Measurements from ENCODE around the gene DLST.
"Not testable (repeated sequence)": the region's sequence is repeated elsewhere in the genome, so short reads cannot be mapped to it uniquely, and the experiment has no call there.

The DLST gene

GRCh38 chr14:74917646-74918081 lies 35.9 kb downstream of the DLST start:
- no peak for DNase-seq (ENCODE audit: low read depth in 2 of 2)

GRCh38 chr14:74918380-74918779 lies 36.7 kb downstream of the DLST start:
- DNase-seq (ENCODE audit: low read depth in 2 of 2) = no peak

GRCh38 chr14:74919421-74920165 lies 37.9 kb downstream of the DLST start:
- DNase-seq (ENCODE audit: low read depth in 2 of 2) = no peak

GRCh38 chr14:74920281-74920680 lies 38.6 kb downstream of the DLST start:
- no peak for DNase-seq (ENCODE audit: low read depth in 2 of 2)

- no peak for DNase-seq (ENCODE audit: low read depth in 2 of 2)
Observed at GRCh38 chr14:74921053-74921620, 39.4 kb downstream of the DLST start.

GRCh38 chr14:74921987-74922751 lies 40.5 kb downstream of the DLST start:
- no peak for DNase-seq (ENCODE audit: low read depth in 2 of 2)

GRCh38 chr14:74922752-74923401 lies 41.2 kb downstream of the DLST start, which contains the start of gene RPS6KL1:
RPS6KL1 (minus strand) TSS chr14:74923260; CDS start chr14:74921541, 1,719 bp downstream.
- peak; percentile 61 to 66 for DNase-seq (ENCODE audit: low read depth in 2 of 2)

GRCh38 chr14:74924061-74924460 lies 42.3 kb downstream of the DLST start:
- DNase-seq (ENCODE audit: low read depth in 2 of 2) = no peak

GRCh38 chr14:74927225-74927624 lies 45.5 kb downstream of the DLST start:
- DNase-seq (ENCODE audit: low read depth in 2 of 2) = no peak

GRCh38 chr14:74929242-74929641 lies 47.5 kb downstream of the DLST start:
- no peak for DNase-seq (ENCODE audit: low read depth in 2 of 2)

GRCh38 chr14:74931744-74932143 lies 50.0 kb downstream of the DLST start:
- not testable (repeated sequence) for DNase-seq (ENCODE audit: low read depth in 2 of 2)

- DNase-seq (ENCODE audit: low read depth in 2 of 2) = no peak
Observed at GRCh38 chr14:74932401-74932901, 50.7 kb downstream of the DLST start.

- not testable (repeated sequence) for DNase-seq (ENCODE audit: low read depth in 2 of 2)
Observed at GRCh38 chr14:74932936-74933335, 51.2 kb downstream of the DLST start.

- DNase-seq (ENCODE audit: low read depth in 2 of 2) = no peak
Observed at GRCh38 chr14:74934041-74934440, 52.3 kb downstream of the DLST start.

- no peak for DNase-seq (ENCODE audit: low read depth in 2 of 2)
Observed at GRCh38 chr14:74934476-74935359, 53.0 kb downstream of the DLST start.

- DNase-seq (ENCODE audit: low read depth in 2 of 2) = no peak
Observed at GRCh38 chr14:74935360-74935680, 53.6 kb downstream of the DLST start.

- DNase-seq (ENCODE audit: low read depth in 2 of 2) = no peak
Observed at GRCh38 chr14:74936151-74936550, 54.4 kb downstream of the DLST start.

GRCh38 chr14:74936731-74937130 lies 55.0 kb downstream of the DLST start:
- DNase-seq (ENCODE audit: low read depth in 2 of 2) = no peak

GRCh38 chr14:74937171-74937570 lies 55.5 kb downstream of the DLST start:
- no peak for DNase-seq (ENCODE audit: low read depth in 2 of 2)

- no peak for DNase-seq (ENCODE audit: low read depth in 2 of 2)
Observed at GRCh38 chr14:74938531-74939495, 57.1 kb downstream of the DLST start.
